Astrocyte of the spinal cord (primary cell): ENCODE data around the gene FLNA.

Experiments used
- DNase-seq: peaks from one replicate; pipeline ENCODE4 v3.0.0; 2011; ENCODE audit warnings: low read depth, low spot score
- H3K4me3 ChIP-seq: 2 replicates; pipeline ENCODE4 v1.5.1; 2011; ENCODE audit warnings: low read depth, mild to moderate bottlenecking, low read length, moderate library complexity
- CTCF ChIP-seq: IDR thresholded peaks from 2 replicates; pipeline ENCODE4 v1.5.1; 2012; ENCODE audit warnings: low read depth, mild to moderate bottlenecking, low read length, inconsistent platforms
- in situ Hi-C: cut with HindIII; loops from 2 replicates; pipeline ENCODE4 v1.10.0; 2017; ENCODE audit warnings: low sequenced_read_pairs

FLNA gene

DNA sequence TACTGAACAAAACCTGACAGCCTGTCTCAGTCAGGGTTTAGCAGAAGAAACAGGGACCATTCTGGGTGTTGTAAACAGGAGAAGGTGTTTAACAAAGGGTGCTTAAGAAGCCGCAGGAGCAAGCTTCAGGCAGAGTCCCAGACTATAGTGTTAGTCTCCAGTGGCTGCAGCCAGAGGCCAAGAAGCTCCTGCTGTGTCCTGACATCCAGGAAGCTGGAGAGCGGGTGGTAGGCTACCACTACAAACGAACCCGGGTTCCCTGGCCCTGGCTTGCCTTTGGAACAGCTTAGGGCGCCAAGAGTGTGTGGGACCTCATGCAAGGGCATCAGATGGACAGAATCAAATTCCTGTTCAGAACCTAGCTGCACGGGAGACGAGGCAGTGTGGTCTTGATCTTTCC lies 50.9 kb downstream of the FLNA start:
- no peak for TF ChIP-seq CTCF
- in situ Hi-C loops, result no loop called here
- H3K4me3 ChIP-seq, result no peak overlapping the region
- no peak for DNase-seq

DNA sequence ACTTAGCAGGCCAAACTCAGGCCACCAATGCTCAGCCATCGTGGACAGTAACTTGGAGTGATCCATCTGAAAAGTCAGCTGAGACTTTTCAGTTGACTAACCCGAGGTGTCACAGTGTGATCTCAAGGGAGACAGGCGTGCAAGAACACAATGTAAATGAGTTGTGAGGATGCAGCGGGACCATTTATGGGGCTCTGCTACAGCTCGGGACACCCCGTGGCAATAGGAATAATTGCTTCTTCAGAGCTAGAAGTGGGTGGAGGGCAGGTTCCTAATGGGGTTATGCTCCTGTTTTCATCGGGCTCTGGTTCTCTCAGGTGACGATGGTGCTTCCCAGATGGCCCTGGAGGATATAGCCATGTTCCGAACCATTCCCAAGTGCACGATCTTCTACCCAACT lies 51.5 kb downstream of the FLNA start:
- no peak for TF ChIP-seq CTCF
- no peak overlapping the region for H3K4me3 ChIP-seq
- in situ Hi-C loops, result no loop called here
- DNase-seq, result no peak

DNA sequence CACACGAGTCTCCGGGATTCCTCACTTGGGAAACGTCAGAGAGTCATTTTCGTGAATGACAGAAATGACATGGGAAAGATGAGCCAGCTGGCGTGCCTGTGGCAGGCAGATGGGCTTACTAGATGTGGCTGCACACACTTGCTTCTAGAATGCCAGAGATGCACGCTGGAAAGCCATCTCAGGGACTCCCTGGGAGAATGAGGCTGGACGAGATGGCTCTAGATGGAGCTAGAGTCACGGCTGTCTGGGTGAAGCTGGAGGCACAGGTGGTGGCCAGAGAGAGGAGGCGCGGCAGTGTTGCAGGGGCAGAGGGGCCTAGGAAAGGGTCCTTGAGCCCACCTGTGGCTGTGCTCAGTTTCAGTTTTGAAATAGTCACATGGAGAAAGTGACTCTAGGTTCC lies 52.8 kb downstream of the FLNA start:
- in situ Hi-C loops, result no loop called here
- no peak for DNase-seq
- peak; percentile 10 for TF ChIP-seq CTCF
- H3K4me3 ChIP-seq, result no peak overlapping the region

DNA sequence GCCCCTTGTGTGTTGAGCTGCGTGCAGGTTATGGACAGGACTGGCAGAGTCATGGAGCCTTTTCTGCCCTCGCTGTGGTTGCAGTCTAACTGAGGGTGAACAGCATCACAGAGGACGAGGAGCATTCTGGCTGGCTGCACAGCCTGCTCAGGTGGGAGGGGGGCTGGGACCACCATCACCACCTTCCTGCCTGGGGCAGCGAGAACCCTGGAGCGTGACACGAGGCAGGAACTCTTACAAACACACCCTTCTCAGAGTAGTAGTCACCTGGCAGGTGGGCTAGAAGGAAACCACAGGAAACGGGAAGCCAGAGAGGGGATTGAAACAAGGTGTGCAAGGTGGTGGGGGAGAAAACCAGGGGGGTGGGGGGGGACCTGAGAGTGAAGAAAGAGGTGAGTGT lies 53.3 kb downstream of the FLNA start:
- no peak for TF ChIP-seq CTCF
- no peak overlapping the region for H3K4me3 ChIP-seq
- DNase-seq, result no peak
- in situ Hi-C loops, result no loop called here

GRCh38 chrX:154320406-154320805 lies 54.0 kb downstream of the FLNA start:
- in situ Hi-C loops, result no loop called here
- no peak overlapping the region for H3K4me3 ChIP-seq
- TF ChIP-seq CTCF, result no peak
- no peak for DNase-seq

GRCh38 chrX:154317391-154317995 lies 56.9 kb downstream of the FLNA start:
- H3K4me3 ChIP-seq, result no peak overlapping the region
- no peak for DNase-seq
- peak; percentile 54 for TF ChIP-seq CTCF
- in situ Hi-C loops, result no loop called here

- H3K4me3 ChIP-seq, result no peak overlapping the region
- in situ Hi-C loops, result no loop called here
- no peak for TF ChIP-seq CTCF
- DNase-seq, result no peak
Observed at GRCh38 chrX:154315416-154315815, 59.0 kb downstream of the FLNA start.
